ENCODE measurements around the gene ZDHHC18.
"Not testable (repeated sequence)": the region's sequence is repeated elsewhere in the genome, so short reads cannot be mapped to it uniquely, and the experiment has no call there.

The ZDHHC18 gene

GRCh38 chr1:26794391-26794790 is 32.1 kb upstream of the ZDHHC18 start:
- TF ChIP-seq POLR2AphosphoS5 (IDR thresholded peaks at IDR 0.05; ENCODE audit: low read depth, low read length) (no peak), TAF1 (IDR thresholded peaks at IDR 0.05; ENCODE audit: borderline replicate concordance, low read depth, low read length) (no peak), POLR2A (IDR thresholded peaks at IDR 0.05; ENCODE audit: low read depth, low read length) (no peak)
- FAIRE-seq (no peak), DNase-seq (ENCODE audit: insufficient read length) (no peak)

GRCh38 chr1:26797627-26798026 is 28.9 kb upstream of the ZDHHC18 start:
- no peak for DNase-seq (ENCODE audit: insufficient read length)
- no peak for FAIRE-seq
- no peak for TF ChIP-seq POLR2AphosphoS5 (IDR thresholded peaks at IDR 0.05; ENCODE audit: low read depth, low read length)
- TF ChIP-seq TAF1 (IDR thresholded peaks at IDR 0.05; ENCODE audit: borderline replicate concordance, low read depth, low read length) = no peak
- no peak for TF ChIP-seq POLR2A (IDR thresholded peaks at IDR 0.05; ENCODE audit: low read depth, low read length)

GRCh38 chr1:26799479-26800142 is 26.9 kb upstream of the ZDHHC18 start:
- TF ChIP-seq TAF1 (IDR thresholded peaks at IDR 0.05; ENCODE audit: borderline replicate concordance, low read depth, low read length) (no peak), POLR2A (IDR thresholded peaks at IDR 0.05; ENCODE audit: low read depth, low read length) (no peak)
- FAIRE-seq (no peak), DNase-seq (ENCODE audit: insufficient read length) (no peak)

GRCh38 chr1:26803932-26804331 is 22.6 kb upstream of the ZDHHC18 start:
- not testable (repeated sequence) for FAIRE-seq; DNase-seq (ENCODE audit: insufficient read length)

- peak; percentile 52 for DNase-seq (ENCODE audit: insufficient read length)
- peak; percentile 44 for FAIRE-seq
Measured at GRCh38 chr1:26810105-26810504, 16.4 kb upstream of the ZDHHC18 start.

GRCh38 chr1:26811057-26811456 is 15.4 kb upstream of the ZDHHC18 start:
- FAIRE-seq (no peak), DNase-seq (ENCODE audit: insufficient read length) (no peak)

GRCh38 chr1:26811708-26812107 is 14.8 kb upstream of the ZDHHC18 start:
- TF ChIP-seq POLR2A (IDR thresholded peaks at IDR 0.05; ENCODE audit: low read depth, low read length) = no peak
- TF ChIP-seq POLR2AphosphoS5 (IDR thresholded peaks at IDR 0.05; ENCODE audit: low read depth, low read length) = no peak
- no peak for TF ChIP-seq TAF1 (IDR thresholded peaks at IDR 0.05; ENCODE audit: borderline replicate concordance, low read depth, low read length)
- DNase-seq (ENCODE audit: insufficient read length) (no peak), FAIRE-seq (no peak)

More at GRCh38 chr1:26811057-26811456, 15.4 kb upstream of the ZDHHC18 start:
- TF ChIP-seq POLR2AphosphoS5 (IDR thresholded peaks at IDR 0.05; ENCODE audit: low read depth, low read length) (no peak), TAF1 (IDR thresholded peaks at IDR 0.05; ENCODE audit: borderline replicate concordance, low read depth, low read length) (no peak), POLR2A (IDR thresholded peaks at IDR 0.05; ENCODE audit: low read depth, low read length) (no peak)

- no peak for FAIRE-seq
- no peak for TF ChIP-seq POLR2A (IDR thresholded peaks at IDR 0.05; ENCODE audit: low read depth, low read length)
- TF ChIP-seq TAF1 (IDR thresholded peaks at IDR 0.05; ENCODE audit: borderline replicate concordance, low read depth, low read length) = no peak
- TF ChIP-seq POLR2AphosphoS5 (IDR thresholded peaks at IDR 0.05; ENCODE audit: low read depth, low read length) = no peak
Measured at GRCh38 chr1:26814377-26814776, 12.1 kb upstream of the ZDHHC18 start.

GRCh38 chr1:26814893-26815292 is 11.6 kb upstream of the ZDHHC18 start:
- no peak for DNase-seq (ENCODE audit: insufficient read length)
- no peak for FAIRE-seq
- TF ChIP-seq POLR2AphosphoS5 (IDR thresholded peaks at IDR 0.05; ENCODE audit: low read depth, low read length) = no peak
- no peak for TF ChIP-seq TAF1 (IDR thresholded peaks at IDR 0.05; ENCODE audit: borderline replicate concordance, low read depth, low read length)
- no peak for TF ChIP-seq POLR2A (IDR thresholded peaks at IDR 0.05; ENCODE audit: low read depth, low read length)

More at GRCh38 chr1:26814377-26814776, 12.1 kb upstream of the ZDHHC18 start:
- DNase-seq (ENCODE audit: insufficient read length) = no peak

- DNase-seq (ENCODE audit: insufficient read length) = peak; percentile 62
- FAIRE-seq = peak; percentile 87
- no peak for TF ChIP-seq POLR2AphosphoS5 (IDR thresholded peaks at IDR 0.05; ENCODE audit: low read depth, low read length)
- no peak for TF ChIP-seq POLR2A (IDR thresholded peaks at IDR 0.05; ENCODE audit: low read depth, low read length)
- TF ChIP-seq TAF1 (IDR thresholded peaks at IDR 0.05; ENCODE audit: borderline replicate concordance, low read depth, low read length) = no peak
Measured at GRCh38 chr1:26820784-26821269, 5.7 kb upstream of the ZDHHC18 start.

GRCh38 chr1:26822737-26823395 is 3.6 kb upstream of the ZDHHC18 start:
- DNase-seq (ENCODE audit: insufficient read length) = no peak
- no peak for FAIRE-seq
- TF ChIP-seq POLR2A (IDR thresholded peaks at IDR 0.05; ENCODE audit: low read depth, low read length) = no peak
- TF ChIP-seq POLR2AphosphoS5 (IDR thresholded peaks at IDR 0.05; ENCODE audit: low read depth, low read length) = no peak
- TF ChIP-seq TAF1 (IDR thresholded peaks at IDR 0.05; ENCODE audit: borderline replicate concordance, low read depth, low read length) = no peak

- TF ChIP-seq POLR2AphosphoS5 (IDR thresholded peaks at IDR 0.05; ENCODE audit: low read depth, low read length) = no peak
- no peak for TF ChIP-seq TAF1 (IDR thresholded peaks at IDR 0.05; ENCODE audit: borderline replicate concordance, low read depth, low read length)
- no peak for TF ChIP-seq POLR2A (IDR thresholded peaks at IDR 0.05; ENCODE audit: low read depth, low read length)
- FAIRE-seq (no peak), DNase-seq (ENCODE audit: insufficient read length) (no peak)
Measured at GRCh38 chr1:26824731-26825130, 1.8 kb upstream of the ZDHHC18 start.
